HCT116 (cell line): ENCODE results near the gene SPINT2. TPM values are rescaled to one million over a fixed set of nuclear protein-coding genes. Genes with fewer than 3 reads are reported as not detected.

ENCODE experiments used
- ATAC-seq: fragments of 200-7000 bp; cut with Tn5 transposase; 2 replicates; pipeline ENCODE4 v1.9.1; 2020; ENCODE audit warnings: mild to moderate bottlenecking, moderate library complexity
- BruUV-seq: library from RNA; stranded (reverse); fragments of 400-500 nt; replicated peaks from 2 replicates; lab custom pipeline; 2021; lab: Mats Ljungman, UMichigan
- CTCF ChIA-PET: fragments of 300-600 bp; sonication (Branson Sonifier 250); formaldehyde crosslinking; loops from one replicate; lab custom pipeline; 2021; ENCODE audit warnings: antibody characterized with exemption; lab: Charles Lee
- POLR2A ChIA-PET: fragments of 300-600, 350-600 bp; sonication (Branson Sonifier 250); formaldehyde crosslinking; loops from one replicate; lab custom pipeline; 2021; ENCODE audit warnings: antibody characterized with exemption; lab: Charles Lee
- RAD21 ChIA-PET, 2 experiments: fragments of 300-600 bp; sonication (Branson Sonifier 250); formaldehyde crosslinking; loops; one replicate each; lab custom pipeline; 2023; ENCODE audit warnings: low total read pairs in 2 of 2; ENCODE audit not compliant: uncharacterized antibody in 2 of 2, unreplicated experiment in 2 of 2, low non-redundant PET in 1 of 2; lab: Charles Lee
- DNase-seq: peaks from one replicate; pipeline ENCODE4 v3.0.0-alpha.2; 2010; ENCODE audit warnings: low read depth, low spot score
- H2AFZ ChIP-seq: fragments of 200-600 bp; shearing (Covaris generic), sonication (generic); 2 replicates; pipeline ENCODE4 v1.6.1; 2017; ENCODE audit warnings: low read depth, mixed run types, mixed read lengths, antibody characterized with exemption, low read length; ENCODE audit not compliant: poor library complexity, severe bottlenecking
- H3K27ac ChIP-seq: 2 replicates; pipeline ENCODE4 v1.5.1; 2012; ENCODE audit warnings: low read depth, low read length
- H3K27me3 ChIP-seq: fragments of 200-600 bp; sonication (generic); 2 replicates; pipeline ENCODE4 v1.6.1; 2016; ENCODE audit warnings: mixed run types, low read length, mixed read lengths; ENCODE audit not compliant: insufficient read depth
- H3K36me3 ChIP-seq, 2 experiments: fragments of 200-500 bp in 1 of 2; fragments of 200-600 bp in 1 of 2; sonication (Bioruptor generic) in 1 of 2; sonication (generic) in 1 of 2; 2 replicates each; pipeline versions ENCODE4 v1.5.1 to v1.6.1; 2014 to 2016; ENCODE audit warnings: low read length in 2 of 2, inconsistent platforms in 1 of 2, mixed read lengths in 1 of 2, mixed run types in 1 of 2; ENCODE audit not compliant: insufficient read depth in 2 of 2, control insufficient read depth in 1 of 2
- H3K4me1 ChIP-seq, 2 experiments: fragments of 200-600 bp in 1 of 2; sonication (generic) in 1 of 2; 2 replicates each; pipeline versions ENCODE4 v1.5.1 to v1.6.1; 2012 to 2017; ENCODE audit warnings: low read length in 2 of 2, inconsistent platforms in 1 of 2, mild to moderate bottlenecking in 1 of 2, mixed read lengths in 1 of 2, mixed run types in 1 of 2, moderate library complexity in 1 of 2; ENCODE audit not compliant: insufficient read depth in 2 of 2, control insufficient read depth in 1 of 2
- H3K4me2 ChIP-seq: fragments of 200-600 bp; sonication (generic); 2 replicates; pipeline ENCODE4 v1.6.1; 2017; ENCODE audit warnings: mixed run types, low read length, mixed read lengths
- H3K4me3 ChIP-seq, 2 experiments: fragments of 200-600 bp in 1 of 2; sonication (generic) in 1 of 2; replicated peaks in 1 of 2; 2 replicates each; pipeline ENCODE4 v1.5.1; 2011 to 2016; ENCODE audit warnings: low read length in 2 of 2, control low read depth in 1 of 2, low read depth in 1 of 2, mild to moderate bottlenecking in 1 of 2, mixed read lengths in 1 of 2, mixed run types in 1 of 2
- H3K79me2 ChIP-seq: fragments of 200-600 bp; sonication (generic); 2 replicates; pipeline ENCODE4 v1.6.1; 2017; ENCODE audit warnings: mild to moderate bottlenecking, mixed run types, low read length, moderate library complexity, mixed read lengths; ENCODE audit not compliant: insufficient read depth
- H3K9ac ChIP-seq: fragments of 200-600 bp; sonication (generic); 2 replicates; pipeline ENCODE4 v1.6.1; 2016; ENCODE audit warnings: low read length, mixed read lengths
- H3K9me2 ChIP-seq: fragments of 200-600 bp; sonication (generic), shearing (Covaris generic); 2 replicates; pipeline ENCODE4 v1.6.1; 2017; ENCODE audit warnings: mixed run types, mild to moderate bottlenecking, moderate library complexity; ENCODE audit not compliant: insufficient read depth
- H3K9me3 ChIP-seq, 2 experiments: fragments of 200-500 bp in 1 of 2; fragments of 200-600 bp in 1 of 2; sonication (Bioruptor generic) in 1 of 2; sonication (generic) in 1 of 2; 2 replicates each; pipeline ENCODE4 v1.6.1; 2014 to 2017; ENCODE audit warnings: low read length in 2 of 2, mixed read lengths in 2 of 2, inconsistent platforms in 1 of 2, low read depth in 1 of 2, mild to moderate bottlenecking in 1 of 2, mixed run types in 1 of 2, moderate library complexity in 1 of 2; ENCODE audit not compliant: control insufficient read depth in 1 of 2, insufficient read depth in 1 of 2
- H4K20me1 ChIP-seq: fragments of 200-600 bp; sonication (generic), shearing (Covaris generic); 2 replicates; pipeline ENCODE4 v1.6.1; 2017; ENCODE audit warnings: mixed run types, mild to moderate bottlenecking, moderate library complexity; ENCODE audit not compliant: insufficient read depth
- ATF3 ChIP-seq: IDR thresholded peaks from 2 replicates; pipeline ENCODE4 v1.6.1; 2012
- CBX3 ChIP-seq: IDR thresholded peaks from 2 replicates; pipeline ENCODE4 v1.6.1; 2012; ENCODE audit warnings: low read depth
- CEBPB ChIP-seq: IDR thresholded peaks from 2 replicates; pipeline ENCODE4 v1.6.1; 2012; ENCODE audit warnings: low read depth
- EGR1 ChIP-seq: IDR thresholded peaks from 2 replicates; pipeline ENCODE4 v1.6.1; 2012; ENCODE audit warnings: low read depth
- ELF1 ChIP-seq: IDR thresholded peaks from 2 replicates; pipeline ENCODE4 v1.6.1; 2012; ENCODE audit warnings: low read depth, borderline replicate concordance
- EZH2 ChIP-seq: fragments of 200-600 bp; sonication (generic); IDR thresholded peaks from 2 replicates; pipeline ENCODE4 v1.6.1; 2017; ENCODE audit warnings: antibody characterized with exemption, mixed run types
- EZH2phosphoT487 ChIP-seq: fragments of 200-600 bp; IDR thresholded peaks from 2 replicates; pipeline ENCODE4 v1.6.1; 2018; ENCODE audit warnings: antibody characterized with exemption, borderline replicate concordance
- FOSL1 ChIP-seq: IDR thresholded peaks from 2 replicates; pipeline ENCODE4 v1.6.1; 2012; ENCODE audit warnings: low read depth
- MAX ChIP-seq: IDR thresholded peaks from 2 replicates; pipeline ENCODE4 v1.6.1; 2012
- POLR2AphosphoS5 ChIP-seq: IDR thresholded peaks from 2 replicates; pipeline ENCODE4 v1.6.1; 2011; ENCODE audit warnings: mild to moderate bottlenecking, low read depth, low read length, moderate library complexity
- SIN3A ChIP-seq: IDR thresholded peaks from 2 replicates; pipeline ENCODE4 v1.6.1; 2012; ENCODE audit warnings: low read depth
- SRF ChIP-seq: IDR thresholded peaks from 2 replicates; pipeline ENCODE4 v1.6.1; 2012; ENCODE audit warnings: low read depth
- TCF7L2 ChIP-seq: IDR thresholded peaks from 2 replicates; pipeline ENCODE4 v1.7.0; 2011; ENCODE audit warnings: borderline replicate concordance, inconsistent platforms; ENCODE audit not compliant: insufficient read depth, insufficient read length; ENCODE audit errors: extremely low read depth
- ZBTB33 ChIP-seq: IDR thresholded peaks from 2 replicates; pipeline ENCODE4 v1.6.1; 2011; ENCODE audit warnings: mild to moderate bottlenecking, low read length, moderate library complexity; ENCODE audit not compliant: insufficient replicate concordance; ENCODE audit errors: extremely low read depth
- intact Hi-C: fragments of 100-400 bp; cut with micrococcal nuclease; formaldehyde crosslinking; loops from 2 replicates; pipeline ENCODE4 v1.10.0; 2022
- total RNA-seq: library from RNA; stranded (reverse); gene quantifications from one replicate; pipeline ENCODE4 v1.2.1, GENCODE V29; 2021; ENCODE audit not compliant: unreplicated experiment

Gene SPINT2
- total RNA-seq, 1 experiment from 2014 or later: 500 TPM

- Histone ChIP-seq H4K20me1 (peaks cover 15% of the 10 kb centered on the region; the same call in 1 of the 2 replicates), H3K9me2 (no peaks in the 10 kb centered on the region), H2AFZ (no peak overlapping the region), H3K4me3 (no peak overlapping the region), H3K4me2 (no peak overlapping the region), H3K27ac (no peak overlapping the region), H3K79me2 (peaks cover 100% of the 10 kb centered on the region), H3K4me1 (peaks cover 7 to 27% of the 10 kb centered on the region in 2 experiments; a peak in 3 of 4 replicates), H3K9me3 (no peaks in the 10 kb centered on the region)
- ChIA-PET RAD21 (no interaction called here), POLR2A (interaction anchor here (1.5 kb wide), 1 partner anchor 13 kb away, joined by 3 read pairs; the partner anchor contains the start of gene SPINT2), CTCF (interaction anchor here (1.2 kb wide), 1 partner anchor 34 kb away, joined by 3 read pairs; no protein-coding TSS in a partner anchor)
- intact Hi-C loops: no loop called here
- ATAC-seq: no peak
- no peak for DNase-seq
- no peak for TF ChIP-seq TCF7L2
- no peak for TF ChIP-seq CBX3
- TF ChIP-seq SIN3A: no peak
- TF ChIP-seq FOSL1: no peak
- TF ChIP-seq EGR1: no peak
- no peak for TF ChIP-seq MAX
- no peak for TF ChIP-seq SRF
- TF ChIP-seq POLR2AphosphoS5: no peak
- TF ChIP-seq EZH2: no peak
- TF ChIP-seq, all 23 proteins: peak for 0
- no peak overlapping the region for H3K9ac ChIP-seq
- H3K27me3 ChIP-seq: no peaks in the 10 kb centered on the region
- BruUV-seq: no TSS peak
- H3K36me3 ChIP-seq: peaks cover 6 to 27% of the 10 kb centered on the region in 2 experiments; a peak in 3 of 4 replicates
These were observed 13.2 kb downstream of the SPINT2 start for GRCh38 chr19:38277549-38277948.

GRCh38 chr19:38277969-38278680 is 13.8 kb downstream of the SPINT2 start:
- H3K9ac ChIP-seq: no peak overlapping the region
- no peaks in the 10 kb centered on the region for H3K9me3 ChIP-seq
- ChIA-PET RAD21 (no interaction called here), POLR2A (interaction anchor here (1.5 kb wide), 1 partner anchor 14 kb away, joined by 3 read pairs; the partner anchor contains the start of gene SPINT2), CTCF (no interaction called here)
- ATAC-seq (no peak), DNase-seq (no peak)
- peaks cover 6 to 28% of the 10 kb centered on the region in 2 experiments; a peak in 3 of 4 replicates for H3K36me3 ChIP-seq
- BruUV-seq: no TSS peak
- H2AFZ ChIP-seq: no peak overlapping the region
- H3K4me3 ChIP-seq: no peak overlapping the region
- H4K20me1 ChIP-seq: peaks cover 15% of the 10 kb centered on the region; the same call in 1 of the 2 replicates
- H3K9me2 ChIP-seq: no peaks in the 10 kb centered on the region
- peaks cover 7 to 27% of the 10 kb centered on the region in 2 experiments; a peak in 3 of 4 replicates for H3K4me1 ChIP-seq
- intact Hi-C loops: no loop called here
- H3K4me2 ChIP-seq: no peak overlapping the region
- no peak for TF ChIP-seq ATF3
- TF ChIP-seq CEBPB: no peak
- no peak for TF ChIP-seq ELF1
- no peak for TF ChIP-seq POLR2AphosphoS5
- no peak for TF ChIP-seq ZBTB33
- TF ChIP-seq SRF: no peak
- no peak for TF ChIP-seq EZH2phosphoT487
- H3K27ac ChIP-seq: no peak overlapping the region
- peaks cover 100% of the 10 kb centered on the region for H3K79me2 ChIP-seq
- no peaks in the 10 kb centered on the region for H3K27me3 ChIP-seq
